ENCODE data around the gene SYNPR.
"Not testable (repeated sequence)": the region's sequence is repeated elsewhere in the genome, so short reads cannot be mapped to it uniquely, and the experiment has no call there.

SYNPR gene

GRCh38 chr3:63278171-63279004, at the start of gene SYNPR:
SYNPR (plus strand) TSS chr3:63278308.
- no peak for DNase-seq

- no peak for DNase-seq
These were observed 49.4 kb upstream of the SYNPR start for GRCh38 chr3:63228677-63229076.

- DNase-seq: no peak
These were observed 48.0 kb upstream of the SYNPR start for GRCh38 chr3:63230146-63230545.

- no peak for DNase-seq
These were observed 46.5 kb upstream of the SYNPR start for GRCh38 chr3:63231643-63232042.

- no peak for DNase-seq
These were observed 45.2 kb upstream of the SYNPR start for GRCh38 chr3:63232764-63233396.

GRCh38 chr3:63240381-63240902, 37.7 kb upstream of the SYNPR start:
- no peak for DNase-seq

GRCh38 chr3:63242124-63242523, 36.0 kb upstream of the SYNPR start:
- DNase-seq: no peak

GRCh38 chr3:63244486-63244885, 33.6 kb upstream of the SYNPR start:
- DNase-seq: no peak

GRCh38 chr3:63245726-63246241, 32.3 kb upstream of the SYNPR start:
- no peak for DNase-seq

GRCh38 chr3:63248015-63248414, 30.1 kb upstream of the SYNPR start:
- DNase-seq: no peak

- no peak for DNase-seq
These were observed 26.6 kb upstream of the SYNPR start for GRCh38 chr3:63251499-63251898.

- DNase-seq: not testable (repeated sequence)
These were observed 22.3 kb upstream of the SYNPR start for GRCh38 chr3:63255819-63256218.

GRCh38 chr3:63264716-63265115, 13.4 kb upstream of the SYNPR start:
- no peak for DNase-seq

- DNase-seq: no peak
These were observed 3.7 kb upstream of the SYNPR start for GRCh38 chr3:63274359-63274758.

GRCh38 chr3:63279005-63279841, 1.1 kb downstream of the SYNPR start:
- no peak for DNase-seq

- DNase-seq: no peak
These were observed 9.5 kb downstream of the SYNPR start for GRCh38 chr3:63287610-63288009.

- DNase-seq: no peak
These were observed 12.6 kb downstream of the SYNPR start for GRCh38 chr3:63290686-63291085.

GRCh38 chr3:63294332-63294731, 16.2 kb downstream of the SYNPR start:
- no peak for DNase-seq

- no peak for DNase-seq
These were observed 17.2 kb downstream of the SYNPR start for GRCh38 chr3:63295356-63295755.

- no peak for DNase-seq
These were observed 17.7 kb downstream of the SYNPR start for GRCh38 chr3:63295806-63296205.

- no peak for DNase-seq
These were observed 18.1 kb downstream of the SYNPR start for GRCh38 chr3:63296249-63296648.

- DNase-seq: no peak
These were observed 25.1 kb downstream of the SYNPR start for GRCh38 chr3:63303238-63303637.

GRCh38 chr3:63304421-63304820, 26.3 kb downstream of the SYNPR start:
- no peak for DNase-seq
